PC-9 (cell line): ENCODE results near the gene TCTN2.

ENCODE experiments used
- EZH2 ChIP-seq: fragments of 200-600 bp; sonication (generic); IDR thresholded peaks from 2 replicates; pipeline ENCODE4 v1.8.0; 2017; ENCODE audit warnings: antibody characterized with exemption, low read depth
- TF ChIP-seq, protein P1 (sequence below): fragments of 200-600 bp; sonication (generic); conservative IDR thresholded peaks from 2 replicates; pipeline ENCODE4 v1.6.1; 2017; ENCODE audit warnings: mixed run types, antibody characterized with exemption, mild to moderate bottlenecking, moderate library complexity

- TF ChIP-seq, protein P1, sequence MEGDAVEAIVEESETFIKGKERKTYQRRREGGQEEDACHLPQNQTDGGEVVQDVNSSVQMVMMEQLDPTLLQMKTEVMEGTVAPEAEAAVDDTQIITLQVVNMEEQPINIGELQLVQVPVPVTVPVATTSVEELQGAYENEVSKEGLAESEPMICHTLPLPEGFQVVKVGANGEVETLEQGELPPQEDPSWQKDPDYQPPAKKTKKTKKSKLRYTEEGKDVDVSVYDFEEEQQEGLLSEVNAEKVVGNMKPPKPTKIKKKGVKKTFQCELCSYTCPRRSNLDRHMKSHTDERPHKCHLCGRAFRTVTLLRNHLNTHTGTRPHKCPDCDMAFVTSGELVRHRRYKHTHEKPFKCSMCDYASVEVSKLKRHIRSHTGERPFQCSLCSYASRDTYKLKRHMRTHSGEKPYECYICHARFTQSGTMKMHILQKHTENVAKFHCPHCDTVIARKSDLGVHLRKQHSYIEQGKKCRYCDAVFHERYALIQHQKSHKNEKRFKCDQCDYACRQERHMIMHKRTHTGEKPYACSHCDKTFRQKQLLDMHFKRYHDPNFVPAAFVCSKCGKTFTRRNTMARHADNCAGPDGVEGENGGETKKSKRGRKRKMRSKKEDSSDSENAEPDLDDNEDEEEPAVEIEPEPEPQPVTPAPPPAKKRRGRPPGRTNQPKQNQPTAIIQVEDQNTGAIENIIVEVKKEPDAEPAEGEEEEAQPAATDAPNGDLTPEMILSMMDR: no peak
- no peak for TF ChIP-seq EZH2
These were observed 52.9 kb downstream of the TCTN2 start for GRCh38 chr12:123723765-123724164.
